GM18868 (cell line): ENCODE measurements around the gene ZNF821.
A peak's percentile ranks its signal among the peaks of the same experiment; 100 is the strongest.
"Not testable (repeated sequence)": the region's sequence is repeated elsewhere in the genome, so short reads cannot be mapped to it uniquely, and the experiment has no call there.

Source experiments
- ATAC-seq: cut with Tn5 transposase; IDR thresholded peaks from one replicate; pipeline ENCODE4 v1.9.1; 2021; ENCODE audit warnings: mild to moderate bottlenecking, moderate library complexity; ENCODE audit not compliant: unreplicated experiment

The ZNF821 gene

GRCh38 chr16:71865173-71865863, 18.7 kb downstream of the ZNF821 start:
- no peak for ATAC-seq

- ATAC-seq: no peak
Observed at GRCh38 chr16:71863995-71864394, 20.0 kb downstream of the ZNF821 start.

GRCh38 chr16:71859762-71860521, 24.0 kb downstream of the ZNF821 start:
- no peak for ATAC-seq

- no peak for ATAC-seq
Observed at GRCh38 chr16:71855937-71856662, 27.9 kb downstream of the ZNF821 start.

GRCh38 chr16:71854369-71854948, 29.5 kb downstream of the ZNF821 start:
- ATAC-seq: no peak

- ATAC-seq: peak; percentile 41
Observed at GRCh38 chr16:71853413-71853812, 30.6 kb downstream of the ZNF821 start.

GRCh38 chr16:71852561-71852960, 31.4 kb downstream of the ZNF821 start:
- no peak for ATAC-seq

- ATAC-seq: no peak
Observed at GRCh38 chr16:71852158-71852557, 31.8 kb downstream of the ZNF821 start.

- ATAC-seq: no peak
Observed at GRCh38 chr16:71851746-71852145, 32.2 kb downstream of the ZNF821 start.

- no peak for ATAC-seq
Observed at GRCh38 chr16:71848622-71849021, 35.4 kb downstream of the ZNF821 start.

- ATAC-seq: no peak
Observed at GRCh38 chr16:71847096-71847495, 36.9 kb downstream of the ZNF821 start.

GRCh38 chr16:71846431-71846830, 37.6 kb downstream of the ZNF821 start:
- no peak for ATAC-seq

GRCh38 chr16:71845639-71846430, 38.1 kb downstream of the ZNF821 start, which contains the start of gene ATXN1L:
TSS of gene ATXN1L (plus strand) at chr16:71845976. CDS start at chr16:71849741, 3,765 bp downstream.
- peak; percentile 67 for ATAC-seq

GRCh38 chr16:71843572-71843971, 40.4 kb downstream of the ZNF821 start:
- no peak for ATAC-seq

- no peak for ATAC-seq
Observed at GRCh38 chr16:71840052-71840451, 43.9 kb downstream of the ZNF821 start.

- no peak for ATAC-seq
Observed at GRCh38 chr16:71837150-71837549, 46.8 kb downstream of the ZNF821 start.

- no peak for ATAC-seq
Observed at GRCh38 chr16:71834291-71834690, 49.7 kb downstream of the ZNF821 start.

GRCh38 chr16:71832112-71832511, 51.9 kb downstream of the ZNF821 start:
- ATAC-seq: not testable (repeated sequence)

- not testable (repeated sequence) for ATAC-seq
Observed at GRCh38 chr16:71831698-71832097, 52.3 kb downstream of the ZNF821 start.

- ATAC-seq: no peak
Observed at GRCh38 chr16:71830359-71830758, 53.6 kb downstream of the ZNF821 start.
